Body of pancreas (tissue), 4 donors: Measurements from ENCODE around the gene GRXCR2.

Source experiments
- POLR2A ChIP-seq, 3 donors: fragments of 450-650 bp; IDR thresholded peaks; one replicate each; pipeline ENCODE4 v1.6.1; 2016; ENCODE audit warnings: antibody characterized with exemption in 3 of 3, mild to moderate bottlenecking in 2 of 3
- TF ChIP-seq, protein P1 (sequence below), 7 experiments: fragments of 450-650 bp in 4 of 7; fragments of 200-600 bp in 3 of 7; sonication (generic) in 3 of 7; IDR thresholded peaks; one replicate each; pipeline ENCODE4 v1.5.1; 2016 to 2019; ENCODE audit warnings: antibody characterized with exemption in 7 of 7

DNA sequence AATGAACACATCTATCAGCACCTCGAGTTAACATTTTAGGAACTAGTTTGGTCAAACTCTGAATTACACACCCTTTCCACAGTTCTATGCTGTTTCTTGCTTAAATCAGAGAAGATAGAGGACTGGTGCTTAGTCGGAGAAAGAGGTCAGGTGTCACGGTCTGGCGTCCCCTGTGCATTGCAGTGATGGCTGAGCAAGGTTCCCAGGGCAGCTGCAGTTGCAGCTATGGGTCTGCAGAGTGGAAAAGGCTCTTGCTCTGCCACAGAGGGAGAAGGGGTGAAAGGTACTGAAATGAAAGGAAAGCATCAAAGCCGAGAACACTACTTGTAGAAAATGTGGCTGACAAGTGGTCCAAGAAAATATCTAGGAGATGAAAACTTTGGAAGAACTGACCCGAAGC, 38.4 kb upstream of the GRXCR2 start:
- TF ChIP-seq, protein P1, sequence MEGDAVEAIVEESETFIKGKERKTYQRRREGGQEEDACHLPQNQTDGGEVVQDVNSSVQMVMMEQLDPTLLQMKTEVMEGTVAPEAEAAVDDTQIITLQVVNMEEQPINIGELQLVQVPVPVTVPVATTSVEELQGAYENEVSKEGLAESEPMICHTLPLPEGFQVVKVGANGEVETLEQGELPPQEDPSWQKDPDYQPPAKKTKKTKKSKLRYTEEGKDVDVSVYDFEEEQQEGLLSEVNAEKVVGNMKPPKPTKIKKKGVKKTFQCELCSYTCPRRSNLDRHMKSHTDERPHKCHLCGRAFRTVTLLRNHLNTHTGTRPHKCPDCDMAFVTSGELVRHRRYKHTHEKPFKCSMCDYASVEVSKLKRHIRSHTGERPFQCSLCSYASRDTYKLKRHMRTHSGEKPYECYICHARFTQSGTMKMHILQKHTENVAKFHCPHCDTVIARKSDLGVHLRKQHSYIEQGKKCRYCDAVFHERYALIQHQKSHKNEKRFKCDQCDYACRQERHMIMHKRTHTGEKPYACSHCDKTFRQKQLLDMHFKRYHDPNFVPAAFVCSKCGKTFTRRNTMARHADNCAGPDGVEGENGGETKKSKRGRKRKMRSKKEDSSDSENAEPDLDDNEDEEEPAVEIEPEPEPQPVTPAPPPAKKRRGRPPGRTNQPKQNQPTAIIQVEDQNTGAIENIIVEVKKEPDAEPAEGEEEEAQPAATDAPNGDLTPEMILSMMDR (IDR thresholded peaks at IDR 0.05), result no peak
- TF ChIP-seq POLR2A (IDR thresholded peaks at IDR 0.05), result no peak
